Right lobe of liver (tissue), 6 donors: ENCODE results near the gene TRIM73. TPM values are rescaled to one million over a fixed set of nuclear protein-coding genes. Genes with fewer than 3 reads are reported as not detected.
"Not testable (repeated sequence)": the region's sequence is repeated elsewhere in the genome, so short reads cannot be mapped to it uniquely, and the experiment has no call there.

Source experiments
- ATAC-seq, 4 donors: fragments of 200-7000 bp; cut with Tn5 transposase; one replicate each; pipeline ENCODE4 v1.9.1; 2020; ENCODE audit warnings: mild to moderate bottlenecking in 4 of 4, moderate library complexity in 4 of 4
- DNase-seq, 3 donors: peaks; one replicate each; pipeline ENCODE4 v3.0.0-alpha.2; 2020
- H3K27ac ChIP-seq, 3 donors: fragments of 200-600 bp; one replicate each; pipeline ENCODE4 v1.8.0; 2022
- H3K27me3 ChIP-seq, 2 donors: fragments of 200-600 bp; one replicate each; pipeline ENCODE4 v1.8.0; 2022
- H3K36me3 ChIP-seq, 4 donors: fragments of 200-600 bp; sonication (generic) in 1 of 4; one replicate each; pipeline versions ENCODE4 v1.5.1 to v1.8.0; 2017 to 2022; ENCODE audit warnings: control low read depth in 1 of 4
- H3K4me1 ChIP-seq, 4 donors: fragments of 200-600 bp; sonication (generic) in 1 of 4; one replicate each; pipeline versions ENCODE4 v1.5.1 to v1.8.0; 2017 to 2022; ENCODE audit warnings: control low read depth in 1 of 4
- H3K4me3 ChIP-seq, 3 donors: fragments of 200-600 bp; one replicate each; pipeline ENCODE4 v1.8.0; 2022
- H3K9me3 ChIP-seq, 4 donors: fragments of 200-600 bp; sonication (generic) in 1 of 4; one replicate each; pipeline versions ENCODE4 v1.5.1 to v1.8.0; 2017 to 2022; ENCODE audit warnings: control low read depth in 1 of 4
- WGBS: methylation state at CpG from one replicate; pipeline ENCODE4 v1.1.6; 2018; ENCODE audit warnings: low coverage, low lambda C conversion rate; ENCODE audit not compliant: insufficient coverage; ENCODE audit errors: missing lambda C conversion rate; 5-methylcytosine and 5-hydroxymethylcytosine counted together
- intact Hi-C, 2 donors: fragments of 100-400 bp; cut with DNase I; formaldehyde crosslinking; loops; one replicate each; pipeline versions ENCODE4 v1.11.2 to v1.14.1; 2022
- long read RNA-seq: library from polyadenylated mRNA; unstranded; transcript quantifications from one replicate; pipeline ENCODE4 v2.0.0, GENCODE V29; 2019
- total RNA-seq, 6 experiments: library from RNA; depleted of rRNA in 2 of 6; stranded (reverse); fragments of >200 nt in 2 of 6; fragmentation: NEBNext Ultra II Directional in 3 of 6; extraction: Animal tissue kit (Norgen Biotek cat#: 25700) in 3 of 6; gene quantifications; one replicate each; pipeline versions ENCODE4 v1.1.0 to v1.2.4, GENCODE V29; 2016 to 2023
- donor health status: DM: no; HTN: yes; CAD: no.
- donor health status: DM: no; HTN: no; CAD: no.
- donor health status: DM: no; HTN: no; CAD: no.
- donor health status: DM: no; HTN: yes; CAD: no.
- donor health status: DM: no; HTN: yes; CAD: no.

Gene TRIM73
- 1 to 10 TPM in 4 of 6 experiments, under 1 TPM in 2; 0.31 to 4.7 (median 2.6) TPM for total RNA-seq
- long read RNA-seq, partial matches to known transcripts = 0 of 2 reads
- long read RNA-seq, other reads (novel, unspliced or antisense) = 2 of 2 reads

- H3K9me3 ChIP-seq, H3K36me3 ChIP-seq, ATAC-seq, H3K27ac ChIP-seq, H3K4me1 ChIP-seq, intact Hi-C loops, H3K4me3 ChIP-seq, DNase-seq, H3K27me3 ChIP-seq: not testable (repeated sequence)
- no CpG with 5 or more reads among the region's 34 CpGs for WGBS
Measured at GRCh38 chr7:75395329-75395728, at the start of gene TRIM73. TRIM73 (plus strand) TSS chr7:75395629; CDS start chr7:75398934, 3,305 bp downstream.

GRCh38 chr7:75358671-75359541 lies 36.5 kb upstream of the TRIM73 start:
- H3K36me3 ChIP-seq, H3K9me3 ChIP-seq, H3K27me3 ChIP-seq, H3K4me1 ChIP-seq, intact Hi-C loops: not testable (repeated sequence)
- DNase-seq = peak; percentile 6 to 60 (median 39)
- ATAC-seq = peak; percentile 86 to 92 (median 90)
- Histone ChIP-seq H3K27ac (peak overlapping the region in 1 of 3 donors; percentile 57), H3K4me3 (peak overlapping the region in 1 of 3 donors; percentile 53)
- WGBS = no CpG with 5 or more reads among the region's 70 CpGs

GRCh38 chr7:75359542-75359848 lies 35.9 kb upstream of the TRIM73 start:
- H3K27me3 ChIP-seq, H3K36me3 ChIP-seq, H3K27ac ChIP-seq, H3K4me1 ChIP-seq, intact Hi-C loops, DNase-seq, H3K9me3 ChIP-seq: not testable (repeated sequence)
- no CpG with 5 or more reads among the region's 29 CpGs for WGBS
- peak in 2 of 4 donors; percentile 84 to 89 for ATAC-seq
- peak overlapping the region in 1 of 3 donors; percentile 53 for H3K4me3 ChIP-seq

GRCh38 chr7:75364079-75364478 lies 31.4 kb upstream of the TRIM73 start:
- no CpG with 5 or more reads among the region's 3 CpGs for WGBS
- H3K4me3 ChIP-seq, H3K9me3 ChIP-seq, H3K36me3 ChIP-seq, H3K27me3 ChIP-seq, ATAC-seq, DNase-seq, intact Hi-C loops, H3K27ac ChIP-seq, H3K4me1 ChIP-seq: not testable (repeated sequence)

GRCh38 chr7:75366643-75367042 lies 28.8 kb upstream of the TRIM73 start:
- H3K36me3 ChIP-seq, H3K27ac ChIP-seq, H3K4me3 ChIP-seq, H3K9me3 ChIP-seq, H3K4me1 ChIP-seq, DNase-seq, intact Hi-C loops, H3K27me3 ChIP-seq: not testable (repeated sequence)
- no CpG with 5 or more reads among the region's 5 CpGs for whole genome bisulfite sequencing
- ATAC-seq = peak in 1 of 4 donors; percentile 22

- peak; percentile 31 to 64 (median 44) for ATAC-seq
- H3K36me3 ChIP-seq, H3K27ac ChIP-seq, intact Hi-C loops, H3K4me3 ChIP-seq, H3K9me3 ChIP-seq, H3K4me1 ChIP-seq, H3K27me3 ChIP-seq: not testable (repeated sequence)
- DNase-seq = peak in 1 of 3 donors; percentile 11
- WGBS = no CpG with 5 or more reads among the region's 9 CpGs
Measured at GRCh38 chr7:75367313-75367712, 28.1 kb upstream of the TRIM73 start.

- peak in 1 of 4 donors; percentile 36 for ATAC-seq
- no CpG with 5 or more reads among the region's 4 CpGs for WGBS
- intact Hi-C loops = not testable (repeated sequence)
Measured at GRCh38 chr7:75374144-75374518, 21.3 kb upstream of the TRIM73 start.

GRCh38 chr7:75374519-75375317 lies 20.7 kb upstream of the TRIM73 start:
- no CpG with 5 or more reads among the region's 17 CpGs for WGBS
- DNase-seq, H3K27me3 ChIP-seq, intact Hi-C loops, H3K4me3 ChIP-seq, H3K36me3 ChIP-seq, H3K27ac ChIP-seq, H3K9me3 ChIP-seq, H3K4me1 ChIP-seq: not testable (repeated sequence)
- peak; percentile 20 to 50 (median 42) for ATAC-seq

More at GRCh38 chr7:75374144-75374518, 21.3 kb upstream of the TRIM73 start:
- H3K9me3 ChIP-seq, H3K27me3 ChIP-seq, H3K36me3 ChIP-seq, H3K4me3 ChIP-seq, H3K4me1 ChIP-seq, DNase-seq, H3K27ac ChIP-seq: not testable (repeated sequence)

GRCh38 chr7:75393194-75393593 lies 2.2 kb upstream of the TRIM73 start:
- H3K4me1 ChIP-seq, H3K27me3 ChIP-seq, H3K9me3 ChIP-seq, intact Hi-C loops, DNase-seq, H3K27ac ChIP-seq, H3K36me3 ChIP-seq, H3K4me3 ChIP-seq: not testable (repeated sequence)
- WGBS = no CpG with 5 or more reads among the region's 6 CpGs
- peak; percentile 29 to 58 (median 50) for ATAC-seq

GRCh38 chr7:75397865-75398264 lies 2.4 kb downstream of the TRIM73 start:
- intact Hi-C loops, H3K27me3 ChIP-seq, DNase-seq, H3K36me3 ChIP-seq, H3K4me3 ChIP-seq, H3K27ac ChIP-seq, H3K4me1 ChIP-seq, H3K9me3 ChIP-seq: not testable (repeated sequence)
- WGBS = no CpG with 5 or more reads among the region's 2 CpGs
- peak in 1 of 4 donors; percentile 18 for ATAC-seq
